ENCODE results near the gene MFNG.

MFNG gene

DNA sequence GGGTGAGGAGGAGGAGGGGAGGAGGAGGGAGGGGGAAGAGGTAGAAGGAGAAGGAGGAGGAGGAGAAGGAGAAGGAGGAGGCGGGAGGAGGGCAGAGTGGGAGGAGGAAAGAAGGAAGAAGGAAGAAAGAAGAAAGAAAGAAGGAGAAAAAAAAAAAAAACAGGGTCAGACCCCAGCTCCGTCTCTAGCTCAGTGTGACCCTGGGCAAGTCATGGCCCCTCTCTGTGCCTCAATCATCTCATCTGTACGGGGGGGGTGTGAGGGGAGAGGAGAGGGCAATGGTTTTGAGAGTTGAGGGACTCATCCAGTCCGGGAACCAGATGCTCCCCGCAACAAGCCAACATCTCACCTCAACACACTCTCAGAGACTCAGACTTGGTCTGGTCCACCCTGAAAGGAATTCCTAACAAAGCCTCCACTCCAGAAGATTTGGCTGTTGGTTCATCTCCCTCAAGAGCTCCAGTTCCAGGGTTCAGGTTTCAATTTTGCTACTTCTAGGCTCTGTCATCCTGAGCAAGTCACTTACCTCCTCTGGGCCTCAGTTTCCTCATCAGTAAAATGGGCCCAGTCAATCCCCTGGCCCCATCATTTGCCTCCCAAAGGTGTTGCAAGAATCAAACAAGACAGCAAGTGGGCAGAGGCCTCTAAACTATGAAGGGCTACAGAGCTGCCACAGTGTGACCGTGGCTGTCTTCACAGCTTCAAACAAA is 25.4 kb upstream of the MFNG start:
- no peak for DNase-seq

DNA sequence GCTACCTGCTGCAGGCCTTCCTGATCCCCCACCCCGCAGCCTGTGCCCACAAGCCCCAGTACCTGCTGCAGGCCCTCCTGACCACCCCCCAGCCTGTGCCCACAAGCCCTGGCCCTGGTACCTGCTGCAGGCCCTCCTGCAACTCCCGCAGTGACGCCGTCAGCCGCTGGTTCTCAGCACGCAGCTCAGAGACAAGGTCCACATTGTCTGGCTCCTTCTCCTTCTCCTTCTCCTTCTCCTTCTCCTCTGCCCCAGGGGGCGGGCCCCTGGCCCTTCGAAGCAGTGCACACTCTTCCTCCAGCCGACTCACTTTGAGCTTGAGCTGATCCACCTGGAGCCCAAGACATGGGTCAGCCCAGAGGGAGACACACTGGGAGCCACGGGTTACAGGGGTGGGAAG is 23.9 kb upstream of the MFNG start:
- no peak for DNase-seq

DNA sequence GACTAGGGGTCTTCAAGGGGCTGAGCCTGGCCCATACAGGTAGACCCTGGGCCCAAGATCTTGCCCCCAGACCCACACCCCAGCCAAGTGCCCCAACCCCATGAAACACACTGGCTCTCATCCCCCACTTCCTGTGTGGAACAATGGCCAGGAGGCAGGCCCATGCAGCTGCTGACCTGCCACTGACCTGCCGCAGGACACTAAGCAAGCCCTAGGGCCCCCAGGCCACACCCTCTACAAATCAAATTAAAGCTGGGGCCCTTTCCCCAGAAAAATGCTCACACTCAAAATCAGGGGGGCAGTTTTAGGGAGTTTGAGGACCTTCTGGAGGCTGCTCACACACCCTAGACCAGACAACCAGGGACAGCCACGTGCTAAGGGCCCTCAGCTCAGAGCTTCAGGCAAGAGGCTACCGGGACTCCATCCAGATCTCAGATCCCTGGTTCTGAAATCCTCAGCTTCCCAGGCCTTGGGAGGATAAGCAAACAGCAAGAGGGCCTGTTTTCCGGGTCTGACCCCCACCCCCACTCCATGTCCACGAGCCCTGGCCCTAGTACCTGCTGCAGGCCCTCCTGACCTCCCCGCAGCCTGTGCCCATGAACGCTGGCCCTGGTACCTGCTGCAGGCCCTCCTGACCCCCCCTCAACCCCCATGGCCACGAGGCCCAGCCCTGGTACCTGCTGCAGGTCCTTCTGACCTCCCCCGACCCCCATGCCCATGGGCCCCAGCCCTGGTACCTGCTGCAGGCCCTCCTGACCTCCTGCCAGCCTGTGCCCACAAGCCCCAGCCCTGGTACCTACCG is 23.1 kb upstream of the MFNG start:
- no peak for DNase-seq

DNA sequence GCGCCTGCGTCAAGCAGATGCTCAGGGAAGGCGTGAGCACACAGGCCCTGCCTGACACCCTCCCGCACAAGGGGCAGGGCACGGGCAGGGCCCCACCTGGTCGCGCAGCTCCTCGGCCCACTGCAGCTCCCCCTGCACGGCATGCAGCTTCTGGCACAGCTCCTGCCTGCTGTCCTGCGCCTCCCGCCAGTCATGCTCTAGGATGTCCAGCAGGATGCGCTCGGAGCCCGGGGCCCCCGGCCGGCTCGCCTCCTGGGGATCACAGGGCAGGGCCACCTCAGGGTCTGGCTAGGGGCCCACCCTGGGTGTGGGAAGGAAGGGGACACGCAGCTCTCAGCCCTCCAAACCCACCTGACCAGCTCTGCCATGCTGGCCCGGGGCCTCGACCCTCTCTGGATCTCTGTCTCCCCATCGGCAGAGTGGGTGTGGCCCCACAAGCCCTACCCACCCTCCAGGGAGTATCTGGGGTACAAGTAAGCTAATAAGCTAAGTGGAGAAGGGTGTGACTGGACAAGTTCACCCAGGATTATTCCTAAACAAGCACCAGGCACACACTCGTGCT is 22.3 kb upstream of the MFNG start:
- no peak for DNase-seq

DNA sequence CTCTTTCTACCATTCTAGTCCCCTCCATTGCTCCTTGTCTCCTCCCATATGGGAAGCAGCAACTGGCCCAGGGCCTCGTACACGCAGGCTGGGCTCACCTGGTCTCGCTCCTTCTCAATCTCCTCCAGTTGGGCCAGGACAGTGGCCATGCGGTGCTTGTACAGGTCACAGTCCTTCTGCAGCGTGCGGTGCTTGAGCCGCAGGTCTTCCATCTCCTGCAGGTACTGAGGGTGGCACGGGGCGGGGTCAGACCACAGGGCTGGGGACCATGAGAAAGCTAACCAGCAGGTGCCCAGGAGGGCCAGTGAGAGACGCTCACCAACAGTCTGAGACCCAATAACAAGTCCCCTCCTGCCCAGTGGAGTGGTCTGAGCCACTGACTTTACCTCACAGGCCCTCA is 21.5 kb upstream of the MFNG start:
- DNase-seq, result no peak

DNA sequence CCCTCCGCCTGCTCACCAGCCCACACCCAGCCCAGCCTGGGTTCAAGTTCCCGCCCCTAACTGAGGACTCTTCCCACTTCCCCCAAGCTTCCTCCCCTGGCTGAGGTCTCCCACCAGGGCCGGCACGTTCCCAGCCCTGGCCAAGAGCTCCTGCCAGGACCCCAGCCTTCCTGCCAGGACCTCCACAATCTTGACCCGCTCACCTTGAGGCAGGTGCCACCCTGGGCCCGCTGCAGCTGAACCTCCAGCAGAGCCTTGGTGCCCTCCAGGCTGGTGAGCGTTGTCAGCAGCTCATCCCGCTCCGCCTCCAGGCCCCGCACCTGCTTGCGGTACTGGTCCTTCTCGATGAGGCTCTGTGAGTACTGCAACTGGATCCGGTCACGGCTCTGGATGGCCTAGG is 19.8 kb upstream of the MFNG start:
- DNase-seq, result no peak

DNA sequence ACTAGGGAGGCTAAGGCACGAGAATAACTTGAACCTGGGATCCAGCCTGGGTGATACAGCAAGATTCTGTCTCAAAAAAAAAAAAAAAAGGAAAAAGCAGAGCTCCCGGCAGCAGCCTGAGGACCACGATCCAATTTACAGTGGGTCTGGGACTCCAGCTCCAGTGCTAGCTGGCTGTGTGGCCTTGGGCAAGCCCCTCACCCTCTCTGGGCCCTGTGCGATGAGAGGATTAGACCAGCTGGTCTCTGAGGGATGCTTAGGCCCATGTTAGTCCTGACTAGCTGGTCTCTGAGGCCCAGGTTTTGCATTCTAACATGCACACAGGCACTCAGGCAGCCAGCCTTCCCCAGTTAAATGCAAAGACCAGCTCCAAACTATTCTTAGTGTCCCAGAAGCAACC is 19.4 kb upstream of the MFNG start:
- no peak for DNase-seq

DNA sequence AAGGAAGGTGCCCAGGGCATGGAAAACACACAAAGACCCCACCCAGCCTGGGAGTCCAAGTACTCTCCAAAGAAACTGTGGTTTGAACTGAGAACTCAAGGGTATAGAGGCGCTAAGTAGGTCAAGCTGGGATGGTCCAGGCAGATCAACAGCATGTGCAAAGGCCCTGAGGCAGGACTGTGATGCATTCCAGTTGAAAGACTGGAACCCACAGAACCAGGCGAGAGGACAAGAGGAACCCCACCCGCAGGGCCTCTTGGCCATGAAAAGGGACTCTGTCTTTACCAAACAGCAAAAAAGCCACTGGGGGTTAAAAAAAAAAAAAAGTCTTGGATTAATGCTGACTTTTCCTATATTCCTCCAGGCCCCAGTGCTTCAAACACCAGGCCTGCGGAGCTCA is 18.8 kb upstream of the MFNG start:
- DNase-seq, result no peak

DNA sequence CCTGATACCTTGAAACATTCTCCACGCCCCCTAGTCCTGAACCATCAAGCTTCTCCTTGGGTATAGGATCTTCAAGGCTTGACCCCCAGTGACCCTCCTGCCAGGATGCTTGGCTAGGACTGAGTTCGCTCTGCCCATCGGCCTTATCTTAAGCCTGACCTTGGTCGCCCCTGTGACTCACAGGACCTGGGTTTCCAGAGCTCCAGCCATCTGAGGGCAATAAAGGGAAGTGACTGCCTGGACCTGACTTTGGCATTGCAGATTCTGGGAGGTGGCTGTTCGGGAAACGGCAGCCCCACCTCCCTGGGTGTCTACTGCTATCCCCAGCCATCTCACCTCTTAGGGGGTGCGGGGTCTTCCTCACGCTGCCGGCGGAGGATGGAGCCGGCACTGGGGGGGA is 17.7 kb upstream of the MFNG start:
- no peak for DNase-seq

DNA sequence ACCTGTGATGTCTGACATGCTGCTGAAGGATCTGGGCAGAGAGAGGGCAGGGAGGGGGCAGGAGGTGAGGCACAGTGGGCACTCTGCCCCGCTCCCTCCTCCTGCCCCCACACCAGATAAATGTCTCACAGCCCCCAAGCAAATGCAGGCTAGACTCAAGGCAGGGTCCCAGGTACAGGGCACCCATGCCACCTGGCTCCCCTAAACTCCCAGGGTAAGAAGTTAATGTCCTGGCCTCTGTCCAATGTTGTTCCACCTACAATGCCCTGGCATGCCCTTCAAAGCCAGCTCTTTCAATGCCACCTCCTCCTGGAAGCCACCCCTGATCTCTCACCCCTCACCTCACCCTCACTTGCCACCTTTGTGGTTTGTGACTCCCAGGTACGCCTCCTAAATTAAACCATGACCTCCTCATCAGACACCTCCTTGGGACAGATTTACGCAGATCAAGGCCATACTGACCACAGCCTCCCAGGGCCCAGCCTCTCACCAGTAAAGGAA is 17.0 kb upstream of the MFNG start:
- no peak for DNase-seq

DNA sequence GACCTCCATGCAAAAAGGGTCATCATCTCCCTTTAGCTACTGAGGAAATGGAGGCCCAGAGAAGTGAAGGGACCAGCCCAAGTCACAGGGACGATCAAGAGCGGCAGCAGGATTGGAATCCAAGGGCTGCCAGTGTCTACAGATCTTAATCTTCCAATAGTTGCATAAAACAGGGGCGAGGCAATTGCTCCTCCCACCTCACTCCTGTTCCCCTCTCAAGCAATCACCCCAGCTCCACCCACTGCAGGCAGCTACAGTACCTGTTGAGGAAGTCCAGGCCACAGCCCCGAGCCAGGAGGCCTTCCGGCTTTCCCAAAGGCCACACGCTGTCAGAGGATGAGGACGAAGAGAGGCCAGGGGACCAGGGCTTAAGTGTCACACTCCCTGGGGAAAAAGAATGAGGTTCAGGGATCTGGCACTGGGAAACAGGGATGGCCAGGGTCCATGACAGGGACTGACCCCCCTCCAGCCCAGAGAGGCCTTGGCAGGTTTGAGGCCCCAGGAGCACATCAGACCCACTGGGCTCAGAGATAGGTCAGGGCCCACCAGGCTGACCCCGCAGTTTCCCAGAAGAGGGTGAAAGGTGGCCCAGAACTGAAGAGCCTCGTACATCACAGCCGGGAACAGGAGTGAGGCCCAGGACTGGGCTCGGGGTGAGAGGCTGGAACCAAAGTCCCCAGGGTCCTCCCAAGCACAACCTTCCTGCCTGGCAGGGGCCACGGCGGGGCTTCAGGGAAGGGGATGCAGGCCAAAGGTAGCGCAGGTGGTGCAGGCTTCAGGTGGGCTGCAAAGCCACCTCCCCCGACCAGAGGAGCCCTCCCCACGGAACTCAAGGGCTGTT is 16.4 kb upstream of the MFNG start:
- DNase-seq, result no peak

DNA sequence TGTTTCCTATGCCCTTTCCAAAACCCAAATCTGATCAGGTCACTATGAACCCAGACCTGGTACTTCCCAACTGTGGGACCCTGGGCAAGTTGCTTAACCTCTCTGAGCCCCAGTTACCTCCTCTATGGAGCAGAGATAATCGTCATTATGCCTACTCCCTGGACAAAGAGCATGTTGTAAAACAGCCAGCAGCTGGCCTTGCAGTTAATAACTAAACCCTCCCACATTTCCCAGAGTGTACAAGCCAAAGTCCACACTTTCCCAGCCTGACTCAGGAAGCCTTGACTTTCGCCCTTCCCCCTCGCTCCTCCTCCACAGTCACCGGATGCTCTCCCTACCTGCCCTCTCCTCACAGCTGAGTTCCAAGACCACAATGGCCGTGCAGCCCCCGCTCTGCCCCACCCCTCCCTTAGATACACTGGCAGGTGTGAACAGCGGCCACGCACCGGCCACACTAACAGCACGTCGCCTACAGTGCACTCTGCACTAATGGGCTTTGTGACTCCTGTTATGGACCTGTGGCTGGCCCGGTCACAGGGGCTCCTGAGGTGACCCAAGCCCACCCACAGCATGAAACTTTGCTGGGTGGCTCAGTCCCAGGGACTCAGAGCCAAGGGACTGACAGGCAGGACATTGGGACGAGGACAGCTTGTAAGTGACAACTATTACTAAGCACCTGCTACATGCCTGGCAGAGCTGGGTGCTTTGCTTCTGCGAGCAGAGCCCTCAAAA is 15.6 kb upstream of the MFNG start:
- no peak for DNase-seq

DNA sequence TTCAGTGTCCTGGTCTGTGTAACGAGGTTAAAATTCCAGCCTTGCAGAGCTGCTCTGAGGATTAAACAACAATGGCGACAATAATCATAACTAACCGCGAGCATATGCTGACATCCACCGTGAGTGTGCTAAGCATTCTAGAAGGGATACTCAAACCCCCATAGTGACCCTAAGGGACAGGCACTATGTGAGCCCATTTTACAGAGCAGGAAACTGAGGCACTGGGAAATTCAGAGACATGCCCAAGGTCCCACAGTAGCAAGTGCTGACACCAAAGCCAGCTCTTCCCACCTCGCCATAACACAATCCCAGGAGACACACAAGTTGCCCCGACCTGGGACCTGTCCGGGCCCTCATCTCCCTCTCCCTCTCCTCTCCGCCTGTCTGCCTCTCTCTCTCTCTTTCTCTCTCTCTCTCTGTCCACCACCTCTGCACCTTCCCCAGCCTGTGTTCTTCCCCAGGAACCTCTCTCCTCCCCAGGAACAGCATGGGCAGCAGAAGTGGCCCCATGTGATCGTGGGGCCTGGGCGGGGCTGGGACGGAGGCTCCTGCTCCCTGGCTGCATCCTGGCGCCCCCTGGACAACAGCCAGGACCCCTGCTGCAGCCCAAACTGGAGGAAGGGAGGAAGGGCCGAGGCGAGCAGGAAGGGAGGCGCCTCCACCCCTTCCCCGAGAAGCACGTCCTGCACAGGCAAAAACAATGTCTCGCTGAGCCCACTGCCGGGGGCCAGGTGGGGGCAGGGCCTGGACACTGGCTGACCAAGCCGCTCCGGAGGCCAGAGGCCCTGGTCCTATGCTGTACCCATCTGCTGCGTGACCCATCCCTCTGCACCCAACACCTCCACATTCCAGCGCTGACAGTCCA is 14.8 kb upstream of the MFNG start:
- DNase-seq, result no peak

DNA sequence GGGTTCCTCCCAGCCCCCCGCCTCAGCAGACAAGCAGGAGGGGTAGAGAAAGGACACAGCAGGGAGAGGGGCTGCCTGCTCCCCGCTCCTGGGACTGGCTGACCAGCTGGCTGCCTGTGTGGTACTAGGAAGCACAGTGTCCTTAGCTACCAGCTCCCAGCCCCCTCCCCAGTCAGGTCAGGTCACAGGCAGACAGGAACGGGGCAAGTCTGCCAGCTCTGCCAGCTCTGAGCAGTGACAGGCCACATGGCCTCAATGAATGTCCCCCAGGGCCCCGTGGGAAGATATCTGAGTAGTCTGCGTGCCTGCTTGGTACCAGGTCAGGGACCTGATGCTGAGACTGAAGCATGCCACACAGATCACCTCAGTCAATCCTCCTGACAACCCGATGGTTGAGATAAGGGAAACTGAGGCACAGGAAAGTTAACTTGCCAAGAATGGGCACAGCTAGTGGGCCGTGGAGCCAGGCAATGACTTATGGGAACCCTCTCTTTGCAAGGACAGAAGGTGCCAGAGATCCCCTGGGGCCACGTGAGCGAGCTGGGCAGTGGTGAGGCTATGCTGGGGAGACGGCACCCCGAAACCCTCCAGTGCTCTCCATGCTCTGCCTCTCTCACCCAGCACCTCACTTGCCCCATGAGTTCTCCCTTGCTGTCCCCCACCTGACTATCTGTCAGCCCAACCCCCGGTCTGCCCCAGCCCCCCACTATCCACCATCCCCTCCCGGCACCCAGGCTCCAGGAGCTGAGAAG is 13.8 kb upstream of the MFNG start:
- no peak for DNase-seq

DNA sequence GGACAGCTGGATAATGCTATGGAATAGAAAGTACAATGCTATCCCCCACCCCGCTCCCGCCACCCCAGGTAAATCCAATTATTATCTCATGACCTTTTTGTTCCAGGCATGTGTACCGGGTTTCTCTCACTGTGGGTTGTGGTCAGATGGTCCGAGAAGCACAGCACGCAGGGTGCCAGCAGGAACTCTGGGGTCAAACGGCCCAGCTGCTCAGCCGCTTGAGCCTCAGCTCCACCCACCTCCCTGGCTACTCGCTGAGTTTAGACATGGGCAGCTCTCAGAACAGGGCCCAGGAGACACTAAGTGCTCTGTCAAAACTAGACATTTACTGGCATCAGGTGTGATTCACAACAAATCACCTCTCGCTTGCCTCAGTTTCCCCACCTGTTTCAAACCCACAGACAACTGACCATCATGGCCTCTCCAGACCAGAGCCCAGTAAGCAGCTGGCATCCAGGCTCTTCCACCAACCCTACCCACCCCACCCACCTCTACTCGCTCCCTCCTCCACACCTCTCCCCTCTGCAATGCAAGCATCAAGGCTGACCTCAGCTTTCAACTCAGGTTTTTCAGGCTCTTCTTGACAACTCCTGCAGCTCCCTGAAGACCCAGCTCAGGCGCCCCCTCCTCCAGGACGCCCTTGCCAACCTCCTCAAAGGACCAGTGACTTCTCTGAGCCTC is 13.0 kb upstream of the MFNG start:
- DNase-seq, result no peak

DNA sequence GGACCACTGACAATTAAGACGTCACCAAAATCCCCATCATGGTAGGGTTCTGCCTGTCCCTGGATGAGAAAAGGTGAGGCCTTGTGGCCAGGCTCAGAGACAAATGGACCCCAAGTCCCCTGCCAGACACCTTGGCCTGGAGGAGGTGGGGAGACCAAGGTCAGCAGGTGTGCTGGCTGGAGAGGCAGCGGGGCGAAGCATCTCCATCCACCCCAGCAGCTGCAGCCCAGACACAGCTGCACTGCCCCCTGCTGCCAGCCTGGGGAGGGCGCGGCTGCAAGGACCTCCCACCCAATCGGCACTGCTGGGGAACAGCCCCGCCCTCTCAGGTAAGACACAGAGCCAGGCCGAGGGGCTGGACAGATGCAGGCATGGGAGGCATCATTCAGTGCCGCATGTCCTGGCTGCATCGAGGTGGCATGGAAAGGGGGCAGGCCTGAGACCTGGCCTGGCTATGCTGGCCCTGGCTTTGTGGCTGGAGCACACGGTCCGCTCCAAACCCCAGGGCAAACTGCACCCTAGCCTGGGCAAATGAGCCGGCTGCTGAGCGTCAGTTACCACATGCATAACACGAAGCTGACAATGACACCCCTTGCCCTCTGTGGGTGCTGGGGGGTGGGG is 12.2 kb upstream of the MFNG start:
- DNase-seq, result peak; percentile 63

DNA sequence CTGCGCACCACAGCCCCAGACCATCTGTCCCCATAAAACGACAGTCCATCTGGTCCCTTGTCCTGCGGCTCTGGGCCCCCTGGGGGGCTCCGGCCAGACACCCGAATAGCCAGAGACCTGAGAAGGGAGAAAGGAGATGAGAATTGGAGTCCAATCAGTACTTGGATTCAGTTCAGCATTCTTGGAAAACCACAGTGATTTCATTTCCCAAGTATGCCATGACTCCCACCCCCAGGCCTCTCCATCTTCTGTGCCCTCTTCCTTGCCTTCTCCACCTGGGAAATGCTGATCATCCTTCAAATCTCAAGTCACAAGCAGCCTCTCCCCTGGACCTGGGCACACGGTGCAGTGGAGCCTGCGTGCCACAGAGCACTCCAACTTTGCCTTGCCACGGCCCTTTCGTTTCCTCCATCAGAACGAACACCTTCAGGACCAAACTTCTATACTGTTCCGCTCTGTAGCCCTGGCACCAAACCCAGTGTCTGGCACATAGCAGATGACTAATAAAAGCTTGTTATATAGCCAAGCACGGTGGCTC is 10.9 kb upstream of the MFNG start:
- no peak for DNase-seq

DNA sequence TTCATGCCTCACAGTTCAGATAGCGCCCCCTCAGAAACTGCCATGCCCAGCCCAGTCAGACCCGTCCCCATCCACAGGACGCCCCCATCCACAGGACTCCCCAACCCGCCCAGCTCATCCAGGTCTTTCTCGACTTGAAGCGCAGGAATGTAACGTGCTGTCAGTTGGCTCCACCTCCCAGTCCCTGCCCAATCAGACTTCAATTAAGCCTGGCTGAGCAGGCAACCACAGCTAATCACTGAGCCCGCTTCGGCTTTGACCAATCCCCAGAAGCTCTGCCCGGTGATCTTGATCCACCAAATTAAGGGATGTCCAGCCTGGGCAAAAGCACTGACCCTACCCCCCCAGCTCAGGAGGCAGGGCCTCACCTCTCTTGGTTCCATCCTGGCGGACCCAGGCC is 10.5 kb upstream of the MFNG start:
- no peak for DNase-seq

DNA sequence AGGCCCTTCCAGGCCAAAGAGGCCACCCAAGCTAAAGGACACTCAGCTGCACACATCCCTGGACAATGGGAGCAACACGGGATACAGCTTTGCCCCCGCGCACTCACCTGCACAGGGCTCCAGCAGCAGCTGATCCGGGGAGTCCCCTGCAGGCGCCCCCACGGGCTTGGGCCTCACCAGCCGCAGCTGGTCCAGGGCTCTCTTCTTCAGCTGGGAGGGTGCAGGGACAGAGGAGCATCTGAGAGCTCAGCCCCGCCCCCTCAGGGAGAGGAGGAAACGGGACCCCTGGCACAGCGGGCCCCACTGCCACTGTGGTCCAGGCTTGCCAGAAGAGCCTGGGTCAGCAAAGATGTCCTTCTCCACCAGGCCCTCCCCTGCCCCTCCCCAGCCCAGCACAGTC is 7.8 kb upstream of the MFNG start:
- DNase-seq, result no peak
